ENCODE data around the gene ATG4B. TPM values are rescaled to one million over a fixed set of nuclear protein-coding genes. Genes with fewer than 3 reads are reported as not detected.

Gene ATG4B
- total RNA-seq, 1 donor from 2014 or later, result 124 TPM

GRCh38 chr2:241627675-241628074 lies 9.8 kb upstream of the ATG4B start:
- no peak overlapping the region for H3K27ac Mint-ChIP-seq (ENCODE audit: unreplicated experiment)
- no peaks in the 10 kb centered on the region for H3K9me3 Mint-ChIP-seq (ENCODE audit: unreplicated experiment)
- no peaks in the 10 kb centered on the region for H3K4me1 Mint-ChIP-seq (ENCODE audit: unreplicated experiment)
- TF ChIP-seq, protein P1, sequence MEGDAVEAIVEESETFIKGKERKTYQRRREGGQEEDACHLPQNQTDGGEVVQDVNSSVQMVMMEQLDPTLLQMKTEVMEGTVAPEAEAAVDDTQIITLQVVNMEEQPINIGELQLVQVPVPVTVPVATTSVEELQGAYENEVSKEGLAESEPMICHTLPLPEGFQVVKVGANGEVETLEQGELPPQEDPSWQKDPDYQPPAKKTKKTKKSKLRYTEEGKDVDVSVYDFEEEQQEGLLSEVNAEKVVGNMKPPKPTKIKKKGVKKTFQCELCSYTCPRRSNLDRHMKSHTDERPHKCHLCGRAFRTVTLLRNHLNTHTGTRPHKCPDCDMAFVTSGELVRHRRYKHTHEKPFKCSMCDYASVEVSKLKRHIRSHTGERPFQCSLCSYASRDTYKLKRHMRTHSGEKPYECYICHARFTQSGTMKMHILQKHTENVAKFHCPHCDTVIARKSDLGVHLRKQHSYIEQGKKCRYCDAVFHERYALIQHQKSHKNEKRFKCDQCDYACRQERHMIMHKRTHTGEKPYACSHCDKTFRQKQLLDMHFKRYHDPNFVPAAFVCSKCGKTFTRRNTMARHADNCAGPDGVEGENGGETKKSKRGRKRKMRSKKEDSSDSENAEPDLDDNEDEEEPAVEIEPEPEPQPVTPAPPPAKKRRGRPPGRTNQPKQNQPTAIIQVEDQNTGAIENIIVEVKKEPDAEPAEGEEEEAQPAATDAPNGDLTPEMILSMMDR (IDR thresholded peaks at IDR 0.05; ENCODE audit: unreplicated experiment), result no peak
- peaks cover 15% of the 10 kb centered on the region for H3K36me3 Mint-ChIP-seq (ENCODE audit: low read depth, unreplicated experiment)
- DNase-seq (ENCODE audit: low spot score), result no peak
- peaks cover 5% of the 10 kb centered on the region for H3K27me3 Mint-ChIP-seq (ENCODE audit: unreplicated experiment)
- H3K4me3 Mint-ChIP-seq (ENCODE audit: unreplicated experiment), result no peak overlapping the region

- TF ChIP-seq, protein P1 (IDR thresholded peaks at IDR 0.05; ENCODE audit: unreplicated experiment), result no peak
- no peak overlapping the region for H3K27ac Mint-ChIP-seq (ENCODE audit: unreplicated experiment)
- H3K9me3 Mint-ChIP-seq (ENCODE audit: unreplicated experiment), result no peaks in the 10 kb centered on the region
- peaks cover 27% of the 10 kb centered on the region for H3K36me3 Mint-ChIP-seq (ENCODE audit: low read depth, unreplicated experiment)
- DNase-seq (ENCODE audit: low spot score), result no peak
- H3K27me3 Mint-ChIP-seq (ENCODE audit: unreplicated experiment), result peaks cover 6% of the 10 kb centered on the region
- H3K4me1 Mint-ChIP-seq (ENCODE audit: unreplicated experiment), result peaks cover 3% of the 10 kb centered on the region
- no peak overlapping the region for H3K4me3 Mint-ChIP-seq (ENCODE audit: unreplicated experiment)
Observed at GRCh38 chr2:241629762-241630435, 7.6 kb upstream of the ATG4B start.

- no peak for DNase-seq (ENCODE audit: low spot score)
- H3K36me3 Mint-ChIP-seq (ENCODE audit: low read depth, unreplicated experiment), result peaks cover 20% of the 10 kb centered on the region
Observed at GRCh38 chr2:241632478-241633325, 4.8 kb upstream of the ATG4B start.

DNA sequence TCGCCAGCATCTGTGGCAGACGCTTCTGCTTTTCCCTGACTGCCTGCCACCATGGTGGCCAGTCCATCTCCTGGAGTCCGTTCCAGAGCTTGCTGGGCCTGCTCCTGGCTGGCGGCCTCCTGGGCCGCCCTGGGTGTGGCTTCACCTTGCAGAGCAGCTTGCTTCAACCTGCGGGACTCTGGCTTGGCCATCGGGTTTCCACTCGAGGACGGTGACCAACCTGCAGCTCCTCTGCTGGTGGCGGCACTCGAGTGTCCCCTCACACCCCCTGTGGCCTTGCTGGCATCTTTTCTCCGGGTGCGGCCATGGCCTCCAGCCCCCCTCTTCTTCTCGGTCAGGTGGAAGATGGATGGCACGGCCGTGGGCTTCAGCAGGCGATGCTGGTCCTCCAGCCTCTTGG lies 3.9 kb upstream of the ATG4B start:
- H3K27ac Mint-ChIP-seq (ENCODE audit: unreplicated experiment), result no peak overlapping the region
- no peak overlapping the region for H3K4me3 Mint-ChIP-seq (ENCODE audit: unreplicated experiment)
- H3K9me3 Mint-ChIP-seq (ENCODE audit: unreplicated experiment), result no peaks in the 10 kb centered on the region
- H3K36me3 Mint-ChIP-seq (ENCODE audit: low read depth, unreplicated experiment), result peaks cover 24% of the 10 kb centered on the region
- TF ChIP-seq, protein P1 (IDR thresholded peaks at IDR 0.05; ENCODE audit: unreplicated experiment), result no peak
- H3K4me1 Mint-ChIP-seq (ENCODE audit: unreplicated experiment), result peaks cover 12% of the 10 kb centered on the region
- peaks cover 7% of the 10 kb centered on the region for H3K27me3 Mint-ChIP-seq (ENCODE audit: unreplicated experiment)
- no peak for DNase-seq (ENCODE audit: low spot score)

More at GRCh38 chr2:241632478-241633325, 4.8 kb upstream of the ATG4B start:
- TF ChIP-seq, protein P1 (IDR thresholded peaks at IDR 0.05; ENCODE audit: unreplicated experiment), result no peak
- Mint-ChIP-seq H3K9me3 (ENCODE audit: unreplicated experiment) (no peaks in the 10 kb centered on the region), H3K27me3 (ENCODE audit: unreplicated experiment) (peaks cover 7% of the 10 kb centered on the region), H3K4me3 (ENCODE audit: unreplicated experiment) (peak overlapping the region; percentile 37), H3K4me1 (ENCODE audit: unreplicated experiment) (peaks cover 6% of the 10 kb centered on the region), H3K27ac (ENCODE audit: unreplicated experiment) (no peak overlapping the region)

DNA sequence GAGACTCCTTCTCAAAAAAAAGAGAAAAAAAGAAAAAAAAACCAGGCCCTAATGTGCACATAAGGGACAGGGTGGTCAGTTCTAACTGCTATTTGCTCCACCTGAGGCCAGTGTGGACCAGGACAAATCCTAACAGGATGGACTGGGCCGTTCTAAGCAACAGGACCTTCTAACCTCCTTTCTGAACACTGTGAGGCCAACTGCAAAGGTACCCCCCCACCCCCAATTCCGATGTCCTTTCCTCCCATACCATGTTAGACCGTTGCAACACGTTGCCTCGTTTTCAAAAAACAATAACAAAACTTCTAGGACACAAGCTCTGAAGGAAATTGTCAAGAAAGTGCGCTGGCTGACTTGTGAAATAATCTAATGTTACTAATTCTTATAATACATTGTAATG lies 1.7 kb upstream of the ATG4B start:
- peaks cover 37% of the 10 kb centered on the region for H3K36me3 Mint-ChIP-seq (ENCODE audit: low read depth, unreplicated experiment)

More for the DNA sequence above, 1.7 kb upstream of the ATG4B start:
- H3K27me3 Mint-ChIP-seq (ENCODE audit: unreplicated experiment), result peaks cover 7% of the 10 kb centered on the region
- H3K4me3 Mint-ChIP-seq (ENCODE audit: unreplicated experiment), result peak overlapping the region; percentile 91
- H3K9me3 Mint-ChIP-seq (ENCODE audit: unreplicated experiment), result no peaks in the 10 kb centered on the region
- peaks cover 20% of the 10 kb centered on the region for H3K4me1 Mint-ChIP-seq (ENCODE audit: unreplicated experiment)
- peak overlapping the region; percentile 43 for H3K27ac Mint-ChIP-seq (ENCODE audit: unreplicated experiment)
- no peak for DNase-seq (ENCODE audit: low spot score)
- TF ChIP-seq, protein P1 (IDR thresholded peaks at IDR 0.05; ENCODE audit: unreplicated experiment), result no peak

All from endothelial cell (in vitro differentiated cells).